Cardiac fibroblast (primary cell): Measurements from ENCODE around the gene MCM5.

Experiments used
- DNase-seq, 2 donors: peaks; one replicate each; pipeline versions ENCODE4 v3.0.0 to v3.0.0-alpha.2; 2010; ENCODE audit warnings: low read depth in 2 of 2
- H3K4me3 ChIP-seq, 2 donors: replicated peaks in 1 of 2; 1 replicate in 1 of 2; 2 replicates in 1 of 2; pipeline ENCODE4 v1.5.1; 2011; ENCODE audit warnings: low read depth in 2 of 2, low read length in 2 of 2, mild to moderate bottlenecking in 2 of 2, moderate library complexity in 1 of 2
- TF ChIP-seq, protein P1 (sequence below): IDR thresholded peaks from one replicate; pipeline ENCODE4 v1.5.1; 2011; ENCODE audit warnings: low read depth, mild to moderate bottlenecking, low read length, inconsistent platforms

MCM5 gene

DNA sequence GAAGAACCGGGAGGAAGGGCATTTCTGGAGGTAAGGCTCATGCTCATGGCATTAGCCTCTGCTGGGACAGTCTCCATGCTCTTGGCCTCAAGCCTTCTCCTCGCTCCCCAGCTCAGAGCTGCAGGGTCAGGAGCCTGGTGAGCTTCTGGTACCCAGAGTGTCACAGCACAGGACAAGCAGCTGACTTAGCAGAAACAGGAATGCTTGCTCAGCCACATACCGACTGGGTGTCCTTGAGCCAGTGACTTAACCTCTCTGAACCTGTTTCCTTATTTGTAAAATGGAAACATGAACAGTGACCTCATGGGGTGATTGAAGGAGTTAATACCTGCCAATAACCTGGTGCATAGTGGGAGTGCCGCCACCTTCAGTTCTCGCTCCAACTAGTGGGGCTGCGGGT, 72.5 kb downstream of the MCM5 start:
- TF ChIP-seq, protein P1, sequence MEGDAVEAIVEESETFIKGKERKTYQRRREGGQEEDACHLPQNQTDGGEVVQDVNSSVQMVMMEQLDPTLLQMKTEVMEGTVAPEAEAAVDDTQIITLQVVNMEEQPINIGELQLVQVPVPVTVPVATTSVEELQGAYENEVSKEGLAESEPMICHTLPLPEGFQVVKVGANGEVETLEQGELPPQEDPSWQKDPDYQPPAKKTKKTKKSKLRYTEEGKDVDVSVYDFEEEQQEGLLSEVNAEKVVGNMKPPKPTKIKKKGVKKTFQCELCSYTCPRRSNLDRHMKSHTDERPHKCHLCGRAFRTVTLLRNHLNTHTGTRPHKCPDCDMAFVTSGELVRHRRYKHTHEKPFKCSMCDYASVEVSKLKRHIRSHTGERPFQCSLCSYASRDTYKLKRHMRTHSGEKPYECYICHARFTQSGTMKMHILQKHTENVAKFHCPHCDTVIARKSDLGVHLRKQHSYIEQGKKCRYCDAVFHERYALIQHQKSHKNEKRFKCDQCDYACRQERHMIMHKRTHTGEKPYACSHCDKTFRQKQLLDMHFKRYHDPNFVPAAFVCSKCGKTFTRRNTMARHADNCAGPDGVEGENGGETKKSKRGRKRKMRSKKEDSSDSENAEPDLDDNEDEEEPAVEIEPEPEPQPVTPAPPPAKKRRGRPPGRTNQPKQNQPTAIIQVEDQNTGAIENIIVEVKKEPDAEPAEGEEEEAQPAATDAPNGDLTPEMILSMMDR: no peak
- DNase-seq: no peak
- H3K4me3 ChIP-seq: no peak overlapping the region

GRCh38 chr22:35473971-35474370, 74.0 kb downstream of the MCM5 start:
- no peak for DNase-seq
- TF ChIP-seq, protein P1: no peak
- no peak overlapping the region for H3K4me3 ChIP-seq
